Panc1 (cell line): ENCODE data around the gene SYP. TPM values are rescaled to one million over a fixed set of nuclear protein-coding genes. Genes with fewer than 3 reads are reported as not detected.

ENCODE experiments used
- ATAC-seq: fragments of 200-7000 bp; cut with Tn5 transposase; 2 replicates; pipeline ENCODE4 v1.9.1; 2020; ENCODE audit warnings: mild to moderate bottlenecking, moderate library complexity
- BruUV-seq: library from RNA; stranded (reverse); fragments of 400-500 nt; replicated peaks from 2 replicates; lab custom pipeline; 2021; lab: Mats Ljungman, UMichigan
- CTCF ChIA-PET: fragments of 300-600 bp; sonication (Branson Sonifier 250); formaldehyde crosslinking; loops from one replicate; lab custom pipeline; 2022; ENCODE audit warnings: antibody characterized with exemption; lab: Charles Lee
- POLR2A ChIA-PET: fragments of 300-600 bp; sonication (Branson Sonifier 250); formaldehyde crosslinking; loops from one replicate; lab custom pipeline; 2022; ENCODE audit warnings: antibody characterized with exemption; lab: Charles Lee
- DNase-seq: peaks from one replicate; pipeline ENCODE4 v3.0.0-alpha.2; 2010; ENCODE audit warnings: low read depth, low spot score
- H3K27ac ChIP-seq: 2 replicates; pipeline ENCODE4 v1.5.1; 2011; ENCODE audit warnings: mild to moderate bottlenecking, low read length, inconsistent platforms
- H3K27me3 ChIP-seq: fragments of 200-500 bp; sonication (Bioruptor generic); 2 replicates; pipeline ENCODE4 v1.6.0; 2014; ENCODE audit warnings: low read length, inconsistent platforms; ENCODE audit not compliant: control insufficient read depth, insufficient read depth
- H3K36me3 ChIP-seq: fragments of 200-500 bp; sonication (Bioruptor generic); 2 replicates; pipeline ENCODE4 v1.5.1; 2014; ENCODE audit warnings: inconsistent platforms, mild to moderate bottlenecking, low read length, moderate library complexity; ENCODE audit not compliant: control insufficient read depth, insufficient read depth
- H3K4me1 ChIP-seq: 2 replicates; pipeline ENCODE4 v1.5.1; 2011; ENCODE audit warnings: inconsistent platforms, mild to moderate bottlenecking, low read length, moderate library complexity; ENCODE audit not compliant: control insufficient read depth, insufficient read depth
- H3K4me3 ChIP-seq, 2 experiments: 2 replicates each; pipeline ENCODE4 v1.5.1; 2011 to 2012; ENCODE audit warnings: low read depth in 2 of 2, low read length in 2 of 2, mild to moderate bottlenecking in 2 of 2, inconsistent platforms in 1 of 2, moderate library complexity in 1 of 2
- H3K9me3 ChIP-seq: fragments of 200-500 bp; sonication (Bioruptor generic); 2 replicates; pipeline ENCODE4 v1.5.1; 2014; ENCODE audit warnings: low read depth, mild to moderate bottlenecking, inconsistent platforms, low read length, moderate library complexity; ENCODE audit not compliant: control insufficient read depth, insufficient read depth
- CTCF ChIP-seq: fragments of 450-650 bp; IDR thresholded peaks from 2 replicates; pipeline ENCODE4 v1.5.1; 2017; ENCODE audit warnings: mild to moderate bottlenecking
- POLR2AphosphoS5 ChIP-seq: IDR thresholded peaks from 2 replicates; pipeline ENCODE4 v1.6.1; 2012; ENCODE audit warnings: mild to moderate bottlenecking, low read depth, low read length, moderate library complexity
- REST ChIP-seq, 2 experiments: IDR thresholded peaks; 2 replicates each; pipeline ENCODE4 v1.6.1; 2011 to 2012; ENCODE audit warnings: low read depth in 2 of 2, control low read depth in 1 of 2, low read length in 1 of 2, mild to moderate bottlenecking in 1 of 2, moderate library complexity in 1 of 2; ENCODE audit not compliant: insufficient read depth in 1 of 2
- SIN3A ChIP-seq: IDR thresholded peaks from 2 replicates; pipeline ENCODE4 v1.6.1; 2012; ENCODE audit warnings: low read depth, mild to moderate bottlenecking, low read length, moderate library complexity, borderline replicate concordance; ENCODE audit not compliant: insufficient read depth
- TCF7L2 ChIP-seq: IDR thresholded peaks from 2 replicates; pipeline ENCODE4 v1.6.1; 2011; ENCODE audit warnings: mild to moderate bottlenecking, low read depth, low read length, inconsistent platforms
- in situ Hi-C: cut with HindIII; loops from 2 replicates; pipeline ENCODE4 v1.10.0; 2016; ENCODE audit warnings: low sequenced_read_pairs, low pct_unique_long_range_greater_than_20kb
- intact Hi-C: fragments of 100-400 bp; cut with micrococcal nuclease; formaldehyde crosslinking; loops from one replicate; pipeline ENCODE4 v1.10.0; 2022; ENCODE audit not compliant: unreplicated experiment
- total RNA-seq: library from RNA; stranded (reverse); gene quantifications from one replicate; pipeline ENCODE4 v1.2.1, GENCODE V29; 2021; ENCODE audit not compliant: unreplicated experiment

Gene SYP
- total RNA-seq, 1 experiment from 2014 or later, result 12.4 TPM

- POLR2A ChIA-PET, result no interaction called here
- intact Hi-C loops, result loop anchor here (5.0 kb wide), 1 partner anchor 42 kb away; the partner anchor contains the start of gene GPKOW
Observed at GRCh38 chrX:49164589-49165360, 35.2 kb downstream of the SYP start.

More at GRCh38 chrX:49164589-49165360, 35.2 kb downstream of the SYP start:
- TF ChIP-seq CTCF (no peak), SIN3A (no peak), TCF7L2 (no peak), POLR2AphosphoS5 (no peak), REST (IDR thresholded peaks at IDR 0.05; ENCODE audit: insufficient read depth in 1 of 2, low read depth in 2 of 2, low read length in 1 of 2) (no peak)
- Histone ChIP-seq H3K4me3 (peak overlapping the region in 1 of 2 experiments; percentile 64; a peak in 2 of 4 replicates), H3K27me3 (no peaks in the 10 kb centered on the region), H3K4me1 (peaks cover 28% of the 10 kb centered on the region), H3K36me3 (no peaks in the 10 kb centered on the region), H3K9me3 (no peaks in the 10 kb centered on the region), H3K27ac (peak overlapping the region; percentile 93)
- ATAC-seq (no peak), DNase-seq (no peak)
- CTCF ChIA-PET, result interaction anchor here (0.5 kb wide), 1 partner anchor 9 kb away, joined by 3 read pairs; no protein-coding TSS in a partner anchor
- in situ Hi-C loops, result no loop called here
- BruUV-seq, result no TSS peak
